GM12878 (cell line): ENCODE results near the gene TET3. TPM values are rescaled to one million over a fixed set of nuclear protein-coding genes. Genes with fewer than 3 reads are reported as not detected.

Experiments
- ATAC-seq: fragments of 200-7000 bp; cut with Tn5 transposase; 3 replicates; pipeline ENCODE4 v1.9.1; 2020; ENCODE audit warnings: mild to moderate bottlenecking, moderate library complexity
- BruUV-seq: library from RNA; stranded (reverse); fragments of 400-500 nt; replicated peaks from 2 replicates; lab custom pipeline; 2021; lab: Mats Ljungman, UMichigan
- CTCF ChIA-PET: fragments of 300-600 bp; sonication (Branson Sonifier 250); formaldehyde crosslinking; extraction: SDS; loops from one replicate; lab custom pipeline; 2021; ENCODE audit warnings: inconsistent platforms; lab: Yijun Ruan, JAX
- POLR2A ChIA-PET: fragments of 350-600 bp; formaldehyde crosslinking; extraction: SDS; loops from one replicate; lab custom pipeline; 2021; ENCODE audit warnings: inconsistent platforms; lab: Charles Lee
- RAD21 ChIA-PET: fragments of 300-600 bp; sonication (Branson Sonifier 250); formaldehyde crosslinking; loops from one replicate; lab custom pipeline; 2023; ENCODE audit warnings: antibody characterized with exemption; ENCODE audit not compliant: unreplicated experiment; lab: Charles Lee
- SMC1A ChIA-PET: fragments of 300-600 bp; sonication (Branson Sonifier 250); formaldehyde crosslinking; loops from one replicate; lab custom pipeline; 2023; ENCODE audit not compliant: unreplicated experiment, uncharacterized antibody; lab: Charles Lee
- DNase-seq: peaks from one replicate; pipeline ENCODE4 v3.0.0-alpha.2; 2011; ENCODE audit warnings: low read depth, low spot score
- FAIRE-seq: peaks from 3 replicates; lab custom pipeline; 2011; peaks lifted over from hg19 to GRCh38; lab: Jason Lieb, UNC
- H2AFZ ChIP-seq: 2 replicates; pipeline ENCODE4 v1.6.0; 2011; ENCODE audit warnings: low read depth, low read length, control low read depth; ENCODE audit not compliant: control insufficient read depth
- H3K27ac ChIP-seq: 2 replicates; pipeline ENCODE4 v1.5.1; 2011; ENCODE audit warnings: control low read depth; ENCODE audit not compliant: control insufficient read depth, insufficient read depth
- H3K27me3 ChIP-seq, 2 experiments: replicated peaks in 1 of 2; 2 replicates each; pipeline versions ENCODE4 v1.6.0 to v1.6.1; 2011; ENCODE audit warnings: low read length in 1 of 2; ENCODE audit not compliant: control insufficient read depth in 2 of 2, insufficient read depth in 2 of 2
- H3K36me3 ChIP-seq, 2 experiments: 2 replicates each; pipeline ENCODE4 v1.5.1; 2011; ENCODE audit warnings: low read length in 1 of 2; ENCODE audit not compliant: control insufficient read depth in 2 of 2, insufficient read depth in 2 of 2
- H3K4me1 ChIP-seq: 2 replicates; pipeline ENCODE4 v1.6.1; 2011; ENCODE audit warnings: mild to moderate bottlenecking, low read length, moderate library complexity, mixed read lengths; ENCODE audit not compliant: control insufficient read depth, insufficient read depth
- H3K4me2 ChIP-seq: 2 replicates; pipeline ENCODE4 v1.6.0; 2011; ENCODE audit warnings: control low read depth; ENCODE audit not compliant: control insufficient read depth, insufficient read depth
- H3K4me3 ChIP-seq: fragments of 200-600 bp; sonication (generic); 2 replicates; pipeline ENCODE4 v1.5.1; 2016
- H3K79me2 ChIP-seq: 2 replicates; pipeline ENCODE4 v1.6.0; 2011; ENCODE audit warnings: low read length; ENCODE audit not compliant: control insufficient read depth, insufficient read depth
- H3K9ac ChIP-seq: 2 replicates; pipeline ENCODE4 v1.8.0; 2011; ENCODE audit warnings: low read length, control low read depth, mixed read lengths; ENCODE audit not compliant: control insufficient read depth, insufficient read depth
- H3K9me3 ChIP-seq: replicated peaks from 3 replicates; pipeline ENCODE4 v1.5.1; 2011; ENCODE audit warnings: mild to moderate bottlenecking, low read length; ENCODE audit not compliant: control insufficient read depth, insufficient read depth
- H4K20me1 ChIP-seq: 2 replicates; pipeline ENCODE4 v1.6.0; 2011; ENCODE audit not compliant: control insufficient read depth, insufficient read depth
- BMI1 ChIP-seq: fragments of 450-650 bp; IDR thresholded peaks from 2 replicates; pipeline ENCODE4 v1.6.1; 2016; ENCODE audit warnings: mild to moderate bottlenecking, moderate library complexity, borderline replicate concordance
- NBN ChIP-seq: fragments of 450-650 bp; IDR thresholded peaks from 2 replicates; pipeline ENCODE4 v1.6.1; 2016
- NR2C1 ChIP-seq: fragments of 450-650 bp; IDR thresholded peaks from 2 replicates; pipeline ENCODE4 v1.6.1; 2017; ENCODE audit warnings: antibody characterized with exemption, mild to moderate bottlenecking, moderate library complexity
- TARDBP ChIP-seq: IDR thresholded peaks from 2 replicates; pipeline ENCODE4 v1.6.1; 2016; ENCODE audit warnings: borderline replicate concordance
- ZBED1 ChIP-seq: IDR thresholded peaks from 2 replicates; pipeline ENCODE4 v1.6.1; 2016; ENCODE audit warnings: borderline replicate concordance
- WGBS: methylation state at CpG from one replicate; pipeline ENCODE4 v1.1.6; 2016; ENCODE audit warnings: low lambda C conversion rate; ENCODE audit not compliant: insufficient replicate concordance, insufficient coverage; ENCODE audit errors: missing lambda C conversion rate; 5-methylcytosine and 5-hydroxymethylcytosine counted together
- in situ Hi-C: fragments of 300-500 bp; cut with MboI; formaldehyde crosslinking; loops from 9 replicates; pipeline ENCODE4 v1.14.3; 2018; ENCODE audit warnings: mixed read lengths
- intact Hi-C: fragments of 100-400 bp; cut with micrococcal nuclease; formaldehyde crosslinking; loops from one replicate; pipeline ENCODE4 v1.14.2; 2022; ENCODE audit not compliant: unreplicated experiment
- polyA plus RNA-seq, 11 experiments: library from polyadenylated mRNA; depleted of rRNA in 4 of 11; unstranded in 6 of 11; stranded (reverse) in 5 of 11; fragments of >200 nt; fragmentation: Nextera tagmentation in 4 of 11; fragmentation: Illumina TruSeq in 1 of 11; extraction: Ambion mirVana in 4 of 11; extraction: Trizol in 1 of 11; gene quantifications; 1 replicate in 1 of 11; 2 replicates in 10 of 11; pipeline versions ENCODE4 v1.2.1 to v1.2.3, GENCODE V29; 2011 to 2016; ENCODE audit warnings: inconsistent platforms in 2 of 11, missing spikeins in 2 of 11, low read depth in 1 of 11
- total RNA-seq, 4 experiments: library from RNA; depleted of rRNA in 3 of 4; stranded (reverse); fragments of >200 nt in 3 of 4; fragmentation: Illumina TruSeq in 1 of 4; extraction: Trizol in 1 of 4; gene quantifications; 2 replicates each; pipeline versions ENCODE4 v1.2.1 to v1.2.3, GENCODE V29; 2013 to 2021
- TF ChIP-seq, protein P1 (sequence below): fragments of 450-650 bp; IDR thresholded peaks from 2 replicates; pipeline ENCODE4 v1.6.1; 2018; ENCODE audit warnings: borderline replicate concordance, mild to moderate bottlenecking; ENCODE audit not compliant: partially characterized antibody

Gene TET3
- total and polyA plus RNA-seq, 10 of the 15 experiments (the other 5 are each of a cell fraction or from before 2014, with no cell fraction given) = 0.77 to 25.9 (median 8.5) TPM

- in situ Hi-C loops (no loop called here), intact Hi-C loops (no loop called here)
- no peak for TF ChIP-seq TARDBP
- no peak for TF ChIP-seq ZBED1
- no peak for TF ChIP-seq NBN
- no peak for TF ChIP-seq NR2C1
- Histone ChIP-seq H2AFZ (no peak overlapping the region), H3K4me3 (no peak overlapping the region), H3K4me2 (no peak overlapping the region), H3K9ac (no peak overlapping the region), H4K20me1 (no peaks in the 10 kb centered on the region), H3K79me2 (peaks cover 34% of the 10 kb centered on the region), H3K4me1 (peaks cover 30% of the 10 kb centered on the region), H3K36me3 (no peaks in the 10 kb centered on the region), H3K27me3 (no peaks in the 10 kb centered on the region), H3K9me3 (no peaks in the 10 kb centered on the region), H3K27ac (no peak overlapping the region)
- no peak for DNase-seq
- RAD21 ChIA-PET = interaction anchor here (1.1 to 1.4 kb wide), 2 partner anchors 13 to 150 kb away, joined by 3 to 8 read pairs; no protein-coding TSS in a partner anchor
- no peak for ATAC-seq
- WGBS = 95% methylated on average over 1 of the region's 1 CpG
- CTCF ChIA-PET = no interaction called here
- SMC1A ChIA-PET = interaction anchor here (1.2 to 1.8 kb wide), 4 partner anchors 11 to 50 kb away, joined by 3 to 4 read pairs (median 4); partner anchors contain the start of gene DGUOK
- no peak for FAIRE-seq
- BruUV-seq = no TSS peak
- POLR2A ChIA-PET = no interaction called here
Observed at GRCh38 chr2:73976803-73977202, 7.9 kb upstream of the TET3 start.

DNA sequence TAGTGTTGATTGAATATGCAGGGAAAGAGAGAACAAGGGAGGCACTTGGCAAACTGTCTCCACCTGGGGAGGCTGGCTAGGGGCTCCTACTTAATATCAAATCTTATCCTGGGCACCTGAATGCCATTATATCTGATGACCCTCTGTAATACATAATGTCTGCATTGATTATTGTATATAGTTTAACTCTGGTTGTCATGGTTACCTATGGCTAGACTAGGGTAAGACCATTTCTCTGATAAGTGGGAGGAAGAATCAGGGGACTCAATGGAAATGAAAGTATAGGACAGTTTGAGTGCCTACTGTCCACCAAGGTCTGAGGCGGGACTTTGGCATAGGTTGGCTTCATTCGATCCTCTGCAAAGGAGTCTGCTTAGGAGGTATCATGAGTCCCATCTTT is 7.2 kb upstream of the TET3 start:
- Histone ChIP-seq H3K4me2 (no peak overlapping the region), H3K9me3 (no peaks in the 10 kb centered on the region), H3K4me3 (no peak overlapping the region), H4K20me1 (no peaks in the 10 kb centered on the region), H2AFZ (no peak overlapping the region), H3K27me3 (no peaks in the 10 kb centered on the region), H3K9ac (no peak overlapping the region), H3K4me1 (peaks cover 25% of the 10 kb centered on the region), H3K27ac (no peak overlapping the region), H3K36me3 (no peaks in the 10 kb centered on the region), H3K79me2 (peaks cover 32% of the 10 kb centered on the region)
- 100% methylated on average over 2 of the region's 2 CpGs for WGBS
- RAD21 ChIA-PET = interaction anchor here (1.4 kb wide), 1 partner anchor 151 kb away, joined by 3 read pairs; no protein-coding TSS in a partner anchor
- DNase-seq (no peak), FAIRE-seq (no peak), ATAC-seq (no peak)
- TF ChIP-seq, protein P1, sequence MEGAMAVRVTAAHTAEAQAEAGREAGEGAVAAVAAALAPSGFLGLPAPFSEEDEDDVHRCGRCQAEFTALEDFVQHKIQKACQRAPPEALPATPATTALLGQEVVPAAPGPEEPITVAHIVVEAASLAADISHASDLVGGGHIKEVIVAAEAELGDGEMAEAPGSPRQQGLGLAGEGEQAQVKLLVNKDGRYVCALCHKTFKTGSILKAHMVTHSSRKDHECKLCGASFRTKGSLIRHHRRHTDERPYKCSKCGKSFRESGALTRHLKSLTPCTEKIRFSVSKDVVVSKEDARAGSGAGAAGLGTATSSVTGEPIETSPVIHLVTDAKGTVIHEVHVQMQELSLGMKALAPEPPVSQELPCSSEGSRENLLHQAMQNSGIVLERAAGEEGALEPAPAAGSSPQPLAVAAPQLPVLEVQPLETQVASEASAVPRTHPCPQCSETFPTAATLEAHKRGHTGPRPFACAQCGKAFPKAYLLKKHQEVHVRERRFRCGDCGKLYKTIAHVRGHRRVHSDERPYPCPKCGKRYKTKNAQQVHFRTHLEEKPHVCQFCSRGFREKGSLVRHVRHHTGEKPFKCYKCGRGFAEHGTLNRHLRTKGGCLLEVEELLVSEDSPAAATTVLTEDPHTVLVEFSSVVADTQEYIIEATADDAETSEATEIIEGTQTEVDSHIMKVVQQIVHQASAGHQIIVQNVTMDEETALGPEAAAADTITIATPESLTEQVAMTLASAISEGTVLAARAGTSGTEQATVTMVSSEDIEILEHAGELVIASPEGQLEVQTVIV = no peak
- TF ChIP-seq BMI1 = peak; percentile 66; the same call in 1 of the 2 replicates
- in situ Hi-C loops (no loop called here), intact Hi-C loops (no loop called here)
- SMC1A ChIA-PET = interaction anchor here (1.8 to 1.9 kb wide), 2 partner anchors 12 to 13 kb away, joined by 4 read pairs; no protein-coding TSS in a partner anchor
- POLR2A ChIA-PET = interaction anchor here (0.6 kb wide), 1 partner anchor 22 kb away, joined by 4 read pairs; no protein-coding TSS in a partner anchor
- CTCF ChIA-PET = no interaction called here
- BruUV-seq = no TSS peak
